Adrenal gland (tissue), 12 donors: Measurements from ENCODE around the gene CDH4. TPM values are rescaled to one million over a fixed set of nuclear protein-coding genes. Genes with fewer than 3 reads are reported as not detected.

Experiments
- DNase-seq, 7 donors: peaks; one replicate each; pipeline ENCODE4 v3.0.0-alpha.2; 2019 to 2020
- H3K27ac ChIP-seq, 5 donors: fragments of 200-600 bp; sonication (generic) in 4 of 5; 1 replicate in 3 of 5; 2 replicates in 2 of 5; pipeline versions ENCODE4 v1.5.1 to v1.8.0; 2016 to 2020; ENCODE audit warnings: mild to moderate bottlenecking in 1 of 5
- H3K27me3 ChIP-seq: fragments of 200-600 bp; 2 replicates; pipeline ENCODE4 v1.8.0; 2021
- H3K36me3 ChIP-seq, 2 donors: fragments of 200-600 bp; replicated peaks in 1 of 2; 1 replicate in 1 of 2; 2 replicates in 1 of 2; pipeline versions ENCODE4 v1.5.1 to v1.8.0; 2018 to 2022
- H3K4me1 ChIP-seq, 2 donors: fragments of 200-600 bp; replicated peaks in 1 of 2; 1 replicate in 1 of 2; 2 replicates in 1 of 2; pipeline versions ENCODE4 v1.5.1 to v1.8.0; 2018 to 2021
- H3K4me3 ChIP-seq, 4 donors: fragments of 200-600 bp; sonication (generic) in 3 of 4; one replicate each; pipeline ENCODE4 v1.5.1; 2016 to 2018
- H3K9me3 ChIP-seq, 3 donors: fragments of 200-600 bp; sonication (generic) in 1 of 3; replicated peaks in 1 of 3; 1 replicate in 2 of 3; 2 replicates in 1 of 3; pipeline versions ENCODE4 v1.5.1 to v1.8.0; 2016 to 2021
- CTCF ChIP-seq, 6 experiments: fragments of 450-650 bp in 4 of 6; fragments of 200-600 bp in 2 of 6; sonication (generic) in 1 of 6; IDR thresholded peaks; 1 replicate in 5 of 6; 2 replicates in 1 of 6; pipeline versions ENCODE4 v1.5.1 to v1.8.0; 2016 to 2021; ENCODE audit warnings: antibody characterized with exemption in 6 of 6, mild to moderate bottlenecking in 2 of 6, moderate library complexity in 1 of 6
- POLR2A ChIP-seq, 2 donors: fragments of 450-650 bp; IDR thresholded peaks; one replicate each; pipeline ENCODE4 v1.6.1; 2017; ENCODE audit warnings: antibody characterized with exemption in 2 of 2, mild to moderate bottlenecking in 2 of 2, moderate library complexity in 1 of 2
- WGBS, 4 donors: extraction: QIAGEN DNeasy Blood & Tissue Kit in 2 of 4; methylation state at CpG; one replicate each; pipeline versions ENCODE4 v1.1.5 to v1.1.7; 2013 to 2017; 5-methylcytosine and 5-hydroxymethylcytosine counted together
- intact Hi-C, 2 donors: fragments of 100-400 bp; cut with DNase I; formaldehyde crosslinking; loops; one replicate each; pipeline versions ENCODE4 v1.14.1 to v1.15.0; 2022 to 2023
- polyA plus RNA-seq, 3 donors: library from polyadenylated mRNA; stranded (reverse); fragments of 200-250 nt in 2 of 3; fragments of 350-450 nt in 1 of 3; fragmentation: Illumina TruSeq in 1 of 3; extraction: RNeasy Lipid Tissue Mini Kit (QIAGEN cat#74804) in 1 of 3; gene quantifications; one replicate each; pipeline ENCODE4 v1.2.3, GENCODE V29; 2013 to 2014
- total RNA-seq, 9 donors: library from RNA; depleted of rRNA in 4 of 9; stranded (reverse); fragments of >200 nt in 4 of 9; fragments of 120-200 nt in 1 of 9; fragmentation: NEBNext Ultra II Directional in 1 of 9; extraction: Animal tissue kit (Norgen Biotek cat#: 25700) in 1 of 9; gene quantifications; one replicate each; pipeline versions ENCODE4 v1.1.0 to v1.2.4, GENCODE V29; 2013 to 2023
- donor health status: healthy with polysubstance abuse.
- donor health status: Bipolar disorder and iron deficiency.
- donor health status: DM: yes; HTN: yes; CAD: no.
- donor health status: DM: no; HTN: no; CAD: no.
- donor health status: DM: no; HTN: no; CAD: no.
- donor health status: DM: yes; HTN: yes; CAD: no.

CDH4 gene
- total and polyA plus RNA-seq, 12 donors: 0.08 to 0.53 (median 0.20) TPM; not detected in 3

- Histone ChIP-seq H3K4me1 (no peaks in the 10 kb centered on the region), H3K9me3 (peaks cover 0 to 5% (median 0%) of the 10 kb centered on the region in 3 donors), H3K27me3 (no peaks in the 10 kb centered on the region), H3K27ac (no peak overlapping the region), H3K36me3 (no peaks in the 10 kb centered on the region), H3K4me3 (no peak overlapping the region)
- intact Hi-C loops: no loop called here
- DNase-seq: no peak
- TF ChIP-seq POLR2A (IDR thresholded peaks at IDR 0.05): no peak
- TF ChIP-seq CTCF (IDR thresholded peaks at IDR 0.05): no peak
- 71 to 81% (median 77%) methylated on average over 12 of the region's 12 CpGs for WGBS, 4 donors
These were observed 503.1 kb downstream of the CDH4 start for GRCh38 chr20:61754976-61755778.

- no peak for TF ChIP-seq CTCF (IDR thresholded peaks at IDR 0.05)
- no peak for TF ChIP-seq POLR2A (IDR thresholded peaks at IDR 0.05)
- 62 to 84% (median 76%) methylated on average over 6 to 15 of the region's 15 CpGs for WGBS, 4 donors
- DNase-seq: no peak
- Histone ChIP-seq H3K9me3 (no peaks in the 10 kb centered on the region), H3K36me3 (no peaks in the 10 kb centered on the region), H3K4me3 (no peak overlapping the region), H3K27ac (no peak overlapping the region), H3K4me1 (no peaks in the 10 kb centered on the region), H3K27me3 (peaks cover 6% of the 10 kb centered on the region)
- intact Hi-C loops: no loop called here
These were observed 504.1 kb downstream of the CDH4 start for GRCh38 chr20:61755971-61756845.

- H3K36me3 ChIP-seq: no peaks in the 10 kb centered on the region
- peaks cover 6% of the 10 kb centered on the region for H3K27me3 ChIP-seq
- DNase-seq: no peak
- no peak overlapping the region for H3K27ac ChIP-seq
- H3K4me1 ChIP-seq: no peaks in the 10 kb centered on the region
- no peaks in the 10 kb centered on the region for H3K9me3 ChIP-seq
- intact Hi-C loops: no loop called here
- WGBS, 4 donors: 67 to 74% (median 70%) methylated on average over 14 to 18 of the region's 18 CpGs
- TF ChIP-seq CTCF (IDR thresholded peaks at IDR 0.05): no peak
- TF ChIP-seq POLR2A (IDR thresholded peaks at IDR 0.05): no peak
- no peak overlapping the region for H3K4me3 ChIP-seq
These were observed 505.1 kb downstream of the CDH4 start for GRCh38 chr20:61756966-61757677.
